CD1c-positive myeloid dendritic cell (primary cell): ENCODE results near the gene IFT27.

ENCODE experiments used
- DNase-seq: peaks from one replicate; pipeline ENCODE4 v3.0.0-alpha.2; 2016; ENCODE audit errors: extremely low spot score

IFT27 gene

GRCh38 chr22:36775964-36776669, at the start of gene IFT27:
TSS of gene IFT27 (minus strand) at chr22:36776119. CDS start at chr22:36775707, 412 bp downstream.
- DNase-seq: peak; percentile 100

GRCh38 chr22:36824655-36825054, 48.7 kb upstream of the IFT27 start:
- no peak for DNase-seq

- DNase-seq: no peak
Measured at GRCh38 chr22:36823186-36823839, 47.4 kb upstream of the IFT27 start.

DNA sequence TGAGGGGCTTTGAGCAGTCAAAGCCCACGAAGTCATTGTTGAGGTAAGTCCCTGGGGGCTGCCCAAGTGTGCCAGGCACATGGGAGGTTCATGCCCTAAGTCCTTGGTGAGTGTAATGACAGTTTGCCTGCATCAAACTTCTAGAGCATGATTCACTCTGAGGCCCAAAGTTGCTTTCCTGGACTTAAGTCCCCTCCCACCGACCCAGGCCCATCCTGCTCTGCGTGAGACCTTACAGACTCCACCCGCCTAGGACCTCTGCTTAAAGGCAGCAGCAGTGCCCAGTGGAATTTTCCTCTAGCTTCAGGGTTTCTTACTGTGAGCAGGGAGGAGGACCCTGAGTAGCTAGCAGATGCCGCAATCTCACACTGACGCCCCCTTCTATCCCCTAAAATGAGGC, 46.7 kb upstream of the IFT27 start:
- DNase-seq: no peak

- no peak for DNase-seq
Measured at GRCh38 chr22:36819112-36819511, 43.2 kb upstream of the IFT27 start.

DNA sequence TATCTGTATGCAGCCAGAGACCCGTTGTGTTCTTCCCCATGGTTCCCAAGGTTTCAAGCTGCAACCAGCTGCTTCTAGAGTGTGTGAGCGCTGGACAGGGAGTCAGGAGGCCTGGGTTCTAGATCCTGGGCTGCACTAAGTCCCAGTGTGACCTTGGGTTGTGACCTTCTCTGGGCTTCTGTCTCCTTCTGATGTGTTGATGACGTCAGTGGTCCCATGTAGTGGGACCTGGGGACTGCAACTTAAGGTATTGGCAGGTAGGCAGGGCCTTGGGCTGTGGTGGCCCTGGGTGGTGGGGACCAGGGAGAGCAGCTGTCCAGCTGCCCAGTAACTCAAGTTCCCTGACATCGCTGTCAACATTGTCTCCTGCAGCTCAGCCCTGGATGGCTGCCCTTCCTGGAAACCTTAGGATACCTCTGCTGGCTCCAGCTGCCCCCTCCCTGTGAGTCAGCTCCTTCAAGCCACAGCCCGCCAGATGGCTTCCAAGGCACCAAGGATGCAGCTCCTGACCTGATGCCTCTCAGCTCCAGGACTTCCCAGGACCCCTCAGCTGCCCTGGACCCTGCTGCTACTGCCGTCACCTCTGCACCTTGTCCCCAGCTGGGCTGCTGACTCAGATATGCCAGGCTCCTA, 42.2 kb upstream of the IFT27 start:
- DNase-seq: no peak

GRCh38 chr22:36817525-36817848, 41.6 kb upstream of the IFT27 start:
- DNase-seq: no peak

DNA sequence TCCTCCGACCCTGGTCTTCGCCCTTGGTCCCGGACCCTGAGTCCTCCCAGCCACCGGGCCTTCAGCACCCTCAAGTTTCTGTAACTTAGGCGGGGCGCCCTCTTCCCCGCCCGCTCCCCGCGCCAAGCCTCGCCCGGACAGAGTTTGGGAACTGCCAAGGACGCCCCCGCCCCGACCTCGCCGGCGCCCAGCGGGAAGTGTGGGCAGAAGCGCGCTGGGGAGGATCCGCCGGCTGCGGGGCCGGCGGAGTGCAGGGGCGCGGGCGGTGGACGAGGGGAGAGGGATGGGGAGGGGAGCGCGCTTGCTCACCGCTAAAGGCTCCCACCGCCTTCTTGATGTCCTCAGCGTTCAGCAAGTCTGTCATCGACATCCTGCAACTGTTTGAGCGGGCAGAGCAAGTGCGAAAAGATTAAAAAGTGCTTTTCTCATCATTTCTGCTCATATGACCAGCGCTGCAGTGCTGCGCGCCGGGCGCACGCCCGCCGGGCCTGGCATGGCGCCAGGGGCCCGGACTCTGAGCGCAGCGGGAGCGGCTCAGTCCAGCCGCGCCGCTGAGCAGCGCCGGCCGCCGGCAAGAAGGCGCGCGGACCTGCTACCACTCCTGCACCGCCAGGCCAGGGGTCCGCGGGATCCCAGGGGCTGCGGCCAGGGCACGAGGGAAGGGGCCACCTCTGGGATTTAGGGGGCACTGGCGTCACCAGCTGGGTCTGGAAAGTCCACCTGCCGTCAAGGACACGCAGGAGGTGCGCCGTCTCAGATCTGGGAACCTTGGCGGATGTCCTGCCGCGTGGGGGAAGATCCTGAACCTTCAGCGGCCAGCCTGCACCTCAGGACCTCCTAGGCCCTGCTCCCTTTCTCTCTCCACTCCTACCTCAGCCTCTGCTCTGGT, 41.0 kb upstream of the IFT27 start, which contains the start of gene PVALB:
PVALB (minus strand) TSS at position 400 of the 889 bp plus-strand sequence; CDS start at position 370, 30 bp downstream.
- DNase-seq: peak; percentile 72

GRCh38 chr22:36816339-36816635, 40.4 kb upstream of the IFT27 start:
- no peak for DNase-seq

DNA sequence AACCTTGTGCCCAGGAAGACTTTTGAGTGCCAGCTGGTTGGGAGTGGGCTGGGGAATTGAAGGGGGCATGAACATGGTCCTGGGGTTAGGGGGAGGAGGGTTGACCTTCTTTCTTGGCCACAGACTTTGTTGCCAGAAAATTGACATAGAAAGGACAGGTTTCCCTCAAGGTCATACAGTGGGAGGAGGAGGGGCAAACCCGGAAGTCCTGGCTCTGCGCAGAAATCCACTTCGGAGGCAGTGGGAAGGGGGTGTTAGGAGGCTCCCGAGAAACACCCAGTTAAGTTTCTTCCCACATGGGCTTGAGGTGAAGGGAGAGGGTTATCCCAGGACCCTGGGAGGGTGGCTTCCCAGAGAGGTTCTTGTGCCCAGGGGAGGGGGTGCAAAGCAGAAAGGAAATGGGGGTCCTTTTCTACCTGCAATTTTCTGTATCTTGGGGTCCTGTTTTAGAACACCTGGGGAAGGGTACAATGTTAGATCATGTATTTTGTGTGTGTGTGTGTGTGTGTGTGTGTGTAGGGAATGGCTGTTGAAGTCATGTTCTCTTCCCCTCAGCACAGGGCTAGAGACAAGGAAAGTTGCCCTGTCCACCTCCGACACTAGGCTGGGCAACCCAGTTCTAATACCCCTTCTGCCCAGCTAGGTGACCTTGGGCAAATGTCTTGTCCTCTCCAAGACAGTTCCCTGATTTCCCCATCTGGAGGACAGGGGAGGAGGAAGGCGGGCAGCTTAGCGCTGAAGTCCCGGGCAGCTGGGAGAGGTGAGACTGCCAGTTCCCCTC, 39.8 kb upstream of the IFT27 start:
- peak; percentile 12 for DNase-seq

GRCh38 chr22:36814801-36815200, 38.9 kb upstream of the IFT27 start:
- DNase-seq: no peak

GRCh38 chr22:36811094-36811800, 35.3 kb upstream of the IFT27 start:
- no peak for DNase-seq

- DNase-seq: no peak
Measured at GRCh38 chr22:36809351-36809750, 33.4 kb upstream of the IFT27 start.

- no peak for DNase-seq
Measured at GRCh38 chr22:36808721-36809344, 32.9 kb upstream of the IFT27 start.

DNA sequence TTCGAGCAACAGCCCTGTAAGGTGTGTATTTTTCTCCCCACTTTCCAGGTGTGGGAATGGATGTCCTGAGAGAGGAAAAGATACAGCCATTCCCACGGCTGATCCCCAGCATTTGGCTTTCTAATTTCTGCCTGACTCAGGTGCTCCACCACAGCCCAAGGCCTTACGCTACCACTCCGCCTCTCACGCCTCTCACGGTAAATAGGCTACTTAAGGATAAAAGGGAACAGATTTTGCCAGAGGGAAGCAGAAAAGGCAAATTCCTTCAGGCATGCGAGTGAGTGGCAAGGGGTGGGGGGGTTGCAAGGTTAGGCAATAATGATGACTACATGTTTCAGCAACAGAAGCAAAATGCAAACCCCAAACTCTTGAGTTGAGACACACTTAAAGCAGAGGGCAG, 31.7 kb upstream of the IFT27 start:
- no peak for DNase-seq

- DNase-seq: no peak
Measured at GRCh38 chr22:36806835-36807234, 30.9 kb upstream of the IFT27 start.

- DNase-seq: no peak
Measured at GRCh38 chr22:36803358-36803757, 27.4 kb upstream of the IFT27 start.

GRCh38 chr22:36798674-36799066, 22.8 kb upstream of the IFT27 start:
- DNase-seq: no peak

DNA sequence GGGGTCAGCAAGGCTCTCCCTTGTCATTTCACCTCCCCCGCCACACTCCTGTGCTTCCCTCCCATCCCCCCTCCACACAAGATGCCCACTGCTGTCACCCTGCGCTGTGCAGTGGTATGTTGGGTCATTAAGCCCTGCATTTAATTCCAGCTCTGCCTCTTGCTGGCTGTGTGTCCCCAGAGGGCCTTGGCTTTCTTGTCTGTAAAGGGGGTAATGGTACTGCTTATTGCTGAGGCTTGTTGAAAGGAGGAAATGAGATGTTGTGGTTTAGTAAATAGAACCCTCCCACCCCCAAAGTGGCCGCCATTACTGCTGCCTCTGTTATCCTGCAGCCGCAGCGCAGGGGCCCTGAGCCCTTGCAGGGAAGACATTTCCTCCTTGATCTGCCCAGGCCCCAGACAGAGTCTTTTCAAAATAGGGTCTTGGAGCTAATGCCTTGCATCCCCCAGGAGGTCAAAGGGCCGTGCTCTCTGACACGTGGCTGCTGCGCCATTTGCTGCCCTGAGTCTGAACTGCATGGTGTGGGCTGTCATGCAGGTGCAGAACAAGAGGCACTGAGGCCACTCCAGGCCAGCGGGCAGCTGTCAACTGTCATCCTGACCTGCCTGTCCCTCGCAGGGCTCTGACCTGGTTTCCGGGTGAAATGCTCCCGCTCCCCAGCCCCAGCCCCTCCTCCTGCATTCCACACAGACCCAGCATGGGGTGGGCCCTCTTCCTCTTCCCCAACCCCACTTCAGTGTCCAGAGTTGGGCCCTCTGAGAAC, 22.2 kb upstream of the IFT27 start:
- DNase-seq: no peak

DNA sequence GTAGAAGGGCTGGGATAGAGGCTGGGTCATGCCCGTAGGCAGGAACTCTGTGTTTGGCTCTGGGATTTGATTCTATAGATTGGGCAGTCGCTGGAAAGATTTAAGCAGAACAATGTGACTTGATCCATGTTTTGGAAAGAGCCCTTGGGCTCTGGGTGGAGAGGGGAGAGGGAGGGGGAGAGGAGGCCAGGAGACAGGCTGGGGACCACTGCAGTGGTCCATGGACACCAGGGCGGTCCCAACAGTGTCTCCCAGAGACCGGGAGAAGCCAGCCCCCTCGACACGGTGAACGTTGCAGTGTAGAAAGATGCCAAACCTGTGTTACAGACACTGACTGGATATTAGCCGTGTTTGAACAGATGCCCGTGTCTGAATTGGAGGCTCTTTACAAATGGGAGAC, 21.5 kb upstream of the IFT27 start:
- no peak for DNase-seq
